ES-I3 (cell line): ENCODE data around the gene SPNS3.

ENCODE experiments used
- H3K36me3 ChIP-seq: 2 replicates; pipeline ENCODE4 v1.6.1; 2013; ENCODE audit warnings: mild to moderate bottlenecking, low read length, control low read depth, moderate library complexity; ENCODE audit not compliant: insufficient read depth
- H3K4me1 ChIP-seq: 2 replicates; pipeline ENCODE4 v1.6.1; 2013; ENCODE audit warnings: mild to moderate bottlenecking, control low read depth, low read length; ENCODE audit not compliant: insufficient read depth
- H3K9ac ChIP-seq: 2 replicates; pipeline ENCODE4 v1.6.1; 2013; ENCODE audit warnings: low read depth, mild to moderate bottlenecking, low read length, moderate library complexity
- H3K9me3 ChIP-seq: 2 replicates; pipeline ENCODE4 v1.6.1; 2013; ENCODE audit warnings: mild to moderate bottlenecking, low read length, moderate library complexity; ENCODE audit not compliant: control insufficient read depth, insufficient read depth

SPNS3 gene

GRCh38 chr17:4523946-4524345 is 90.2 kb downstream of the SPNS3 start:
- Histone ChIP-seq H3K4me1 (no peaks in the 10 kb centered on the region; the same call in 1 of the 2 replicates), H3K9ac (no peak overlapping the region)

DNA sequence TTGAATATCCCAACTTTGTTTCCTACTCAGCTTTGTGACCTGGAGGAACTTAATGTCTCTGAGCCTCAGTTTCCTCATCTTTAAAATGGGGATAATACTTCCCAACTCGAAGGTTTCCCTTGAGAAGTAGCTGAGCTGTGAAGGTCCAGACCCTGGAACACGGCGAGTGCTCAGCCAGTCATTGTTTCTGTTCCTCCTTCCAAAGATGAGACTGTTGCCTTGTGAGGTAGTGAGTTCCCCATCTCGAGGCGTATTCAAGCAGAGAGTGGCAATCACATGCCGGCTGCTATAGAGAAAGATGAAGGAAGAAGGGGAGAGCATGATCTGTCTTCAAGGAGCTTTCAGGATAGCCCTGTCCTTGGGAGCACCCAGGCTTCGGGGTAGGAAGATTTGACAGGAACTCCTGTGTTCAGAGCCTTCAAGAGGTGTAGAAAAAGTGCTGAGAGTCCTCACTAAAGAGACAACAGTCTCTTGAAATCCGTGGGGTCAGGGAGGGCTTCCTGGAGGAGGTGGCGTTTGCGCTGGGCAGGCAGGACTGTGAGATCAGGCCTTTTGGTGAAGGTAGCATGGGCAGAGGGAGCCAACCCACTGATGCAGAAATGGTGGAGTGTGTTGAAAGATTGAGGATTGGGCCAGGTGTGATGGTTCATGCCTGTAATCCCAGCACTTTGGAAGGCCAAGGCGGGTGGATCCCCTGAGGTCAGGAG is 92.1 kb downstream of the SPNS3 start:
- H3K36me3 ChIP-seq, result no peaks in the 10 kb centered on the region
- no peaks in the 10 kb centered on the region for H3K9me3 ChIP-seq
- H3K4me1 ChIP-seq, result no peaks in the 10 kb centered on the region
- no peak overlapping the region for H3K9ac ChIP-seq

More at GRCh38 chr17:4523946-4524345, 90.2 kb downstream of the SPNS3 start:
- Histone ChIP-seq H3K9me3 (no peaks in the 10 kb centered on the region), H3K36me3 (no peaks in the 10 kb centered on the region)

- no peaks in the 10 kb centered on the region for H3K9me3 ChIP-seq
- no peak overlapping the region for H3K9ac ChIP-seq
- no peaks in the 10 kb centered on the region for H3K4me1 ChIP-seq
- H3K36me3 ChIP-seq, result no peaks in the 10 kb centered on the region
These were observed 93.4 kb downstream of the SPNS3 start for GRCh38 chr17:4527134-4527533.

- no peaks in the 10 kb centered on the region for H3K9me3 ChIP-seq
- H3K36me3 ChIP-seq, result no peaks in the 10 kb centered on the region
- H3K9ac ChIP-seq, result no peak overlapping the region
- no peaks in the 10 kb centered on the region for H3K4me1 ChIP-seq
These were observed 93.9 kb downstream of the SPNS3 start for GRCh38 chr17:4527566-4528125.

- H3K9me3 ChIP-seq, result no peaks in the 10 kb centered on the region
- H3K4me1 ChIP-seq, result no peaks in the 10 kb centered on the region
- no peaks in the 10 kb centered on the region for H3K36me3 ChIP-seq
- H3K9ac ChIP-seq, result no peak overlapping the region
These were observed 95.9 kb downstream of the SPNS3 start for GRCh38 chr17:4529533-4530152.

GRCh38 chr17:4530799-4531730 is 97.3 kb downstream of the SPNS3 start:
- no peak overlapping the region for H3K9ac ChIP-seq
- H3K9me3 ChIP-seq, result no peaks in the 10 kb centered on the region
- no peaks in the 10 kb centered on the region; the same call in 1 of the 2 replicates for H3K4me1 ChIP-seq
- no peaks in the 10 kb centered on the region for H3K36me3 ChIP-seq

DNA sequence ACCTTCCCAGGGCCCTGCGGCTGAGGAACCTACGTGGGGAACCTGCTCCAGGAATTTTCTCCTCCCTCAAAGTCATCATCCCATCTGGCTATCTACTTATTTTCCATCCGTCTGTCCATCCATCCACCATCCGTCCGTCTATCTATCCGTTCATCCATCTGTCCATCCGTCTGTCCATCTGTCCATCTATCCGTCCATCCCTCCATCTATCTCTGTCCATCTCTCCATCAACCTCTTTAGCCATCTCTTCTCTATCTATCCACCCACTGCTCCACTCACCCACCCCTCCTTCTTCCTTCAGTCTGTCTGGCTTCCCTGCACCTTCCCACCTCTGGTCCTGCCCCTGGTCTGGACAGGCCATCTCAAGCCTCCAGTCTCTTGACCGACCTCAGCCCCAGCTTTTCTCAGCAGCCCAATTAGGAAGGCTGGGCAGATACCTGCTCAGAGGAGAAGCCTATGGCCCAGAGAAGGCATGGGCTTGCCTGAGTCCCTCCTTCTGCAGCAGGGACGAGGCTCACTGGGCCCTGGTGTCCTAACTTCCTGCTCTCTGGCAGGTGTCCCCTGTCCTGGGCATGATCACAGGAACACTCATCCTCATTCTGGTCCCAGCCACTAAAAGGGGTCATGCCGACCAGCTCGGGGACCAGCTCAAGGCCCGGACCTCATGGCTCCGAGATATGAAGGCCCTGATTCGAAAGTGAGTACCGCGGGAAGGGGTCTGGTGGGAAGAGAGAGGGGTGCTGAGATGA is 98.4 kb downstream of the SPNS3 start:
- H3K36me3 ChIP-seq, result no peaks in the 10 kb centered on the region
- no peak overlapping the region for H3K9ac ChIP-seq
- H3K9me3 ChIP-seq, result no peaks in the 10 kb centered on the region
- peaks cover 4% of the 10 kb centered on the region; the same call in 1 of the 2 replicates for H3K4me1 ChIP-seq

DNA sequence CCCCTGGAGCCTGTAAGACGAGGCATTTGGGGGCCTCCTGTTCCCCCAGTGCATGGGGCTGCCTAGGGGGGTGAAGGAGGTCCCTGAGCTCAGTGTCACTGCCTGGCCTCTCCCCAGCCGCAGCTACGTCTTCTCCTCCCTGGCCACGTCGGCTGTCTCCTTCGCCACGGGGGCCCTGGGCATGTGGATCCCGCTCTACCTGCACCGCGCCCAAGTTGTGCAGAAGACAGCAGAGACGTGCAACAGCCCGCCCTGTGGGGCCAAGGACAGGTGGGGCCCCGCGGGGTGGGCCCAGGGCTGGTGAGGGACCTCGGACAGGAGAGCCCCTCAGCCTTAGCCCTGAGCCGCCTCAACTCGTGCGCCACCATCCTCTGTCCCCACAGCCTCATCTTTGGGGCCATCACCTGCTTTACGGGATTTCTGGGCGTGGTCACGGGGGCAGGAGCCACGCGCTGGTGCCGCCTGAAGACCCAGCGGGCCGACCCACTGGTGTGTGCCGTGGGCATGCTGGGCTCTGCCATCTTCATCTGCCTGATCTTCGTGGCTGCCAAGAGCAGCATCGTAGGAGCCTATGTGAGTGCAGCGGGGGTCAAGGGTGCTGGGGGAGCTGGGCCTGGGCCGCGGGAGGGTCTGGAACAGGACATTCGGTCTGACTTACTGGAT is 99.3 kb downstream of the SPNS3 start:
- no peaks in the 10 kb centered on the region; the same call in 1 of the 2 replicates for H3K36me3 ChIP-seq
- H3K9me3 ChIP-seq, result no peaks in the 10 kb centered on the region
- H3K9ac ChIP-seq, result no peak overlapping the region
- peaks cover 4% of the 10 kb centered on the region; the same call in 1 of the 2 replicates for H3K4me1 ChIP-seq

GRCh38 chr17:4533523-4534504 is 100.1 kb downstream of the SPNS3 start:
- no peaks in the 10 kb centered on the region; the same call in 1 of the 2 replicates for H3K36me3 ChIP-seq
- no peaks in the 10 kb centered on the region for H3K9me3 ChIP-seq
- H3K4me1 ChIP-seq, result peaks cover 4% of the 10 kb centered on the region; the same call in 1 of the 2 replicates
- no peak overlapping the region for H3K9ac ChIP-seq

DNA sequence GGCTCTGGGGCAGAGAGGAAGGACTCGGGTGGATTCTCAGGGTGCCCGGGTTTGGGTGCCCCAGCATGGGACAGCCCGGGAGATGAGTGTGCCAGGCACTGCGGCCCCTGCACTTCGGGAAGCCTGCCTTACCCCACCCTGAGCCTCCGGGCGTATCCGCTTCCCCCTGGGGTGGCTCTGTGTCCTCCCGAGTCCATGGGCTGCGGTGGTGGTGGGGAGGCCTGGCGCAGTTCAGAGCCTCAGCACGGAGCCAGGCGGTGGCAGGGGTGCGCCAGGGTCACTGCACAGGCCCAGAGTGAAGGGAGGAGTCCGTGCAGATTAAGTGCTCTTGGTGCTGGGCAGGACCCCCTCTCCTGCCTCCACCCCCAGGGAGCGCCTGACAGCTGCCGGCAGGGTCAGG is 100.8 kb downstream of the SPNS3 start:
- Histone ChIP-seq H3K9me3 (no peaks in the 10 kb centered on the region), H3K4me1 (peaks cover 4% of the 10 kb centered on the region; the same call in 1 of the 2 replicates), H3K9ac (no peak overlapping the region), H3K36me3 (no peaks in the 10 kb centered on the region; the same call in 1 of the 2 replicates)

DNA sequence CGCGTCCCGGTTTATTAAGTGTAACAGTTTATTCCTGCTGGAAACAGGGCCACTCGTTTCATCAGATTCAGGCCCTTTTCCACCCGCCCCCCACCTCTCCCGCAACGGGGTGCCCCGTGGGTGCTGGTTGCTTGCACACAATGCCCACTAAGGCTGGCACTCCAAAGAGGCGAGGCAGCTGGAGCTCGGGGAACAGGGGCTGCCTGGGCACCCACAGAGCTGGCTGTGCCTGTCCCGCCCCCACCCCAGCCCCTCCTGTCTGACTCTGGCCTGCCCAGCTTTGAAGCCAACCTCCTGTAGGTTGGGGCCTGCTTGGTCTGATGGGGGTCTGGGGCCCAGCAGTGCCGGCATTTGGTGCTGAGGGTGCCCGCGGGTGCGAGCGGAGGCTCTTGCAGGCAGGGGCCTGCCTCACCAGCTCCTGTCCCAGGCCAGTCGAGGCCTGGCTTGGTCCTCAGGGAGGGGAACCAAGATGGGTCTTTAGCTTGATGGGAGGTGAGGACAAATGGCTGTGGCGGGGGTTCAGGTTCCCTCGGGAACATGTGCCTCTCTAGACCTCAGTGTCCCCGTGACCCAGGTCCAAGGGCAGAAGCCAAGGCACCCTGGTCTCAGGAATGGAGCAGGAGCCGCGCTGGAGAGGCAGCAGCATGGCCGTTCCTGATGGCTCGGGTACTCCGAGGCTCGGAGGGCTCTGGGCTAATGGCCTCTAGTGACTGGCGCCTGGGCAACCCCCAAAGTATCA is 101.4 kb downstream of the SPNS3 start:
- Histone ChIP-seq H3K9ac (no peak overlapping the region), H3K9me3 (no peaks in the 10 kb centered on the region), H3K4me1 (peaks cover 4% of the 10 kb centered on the region; the same call in 1 of the 2 replicates), H3K36me3 (no peaks in the 10 kb centered on the region; the same call in 1 of the 2 replicates)
